ENCODE measurements around the gene CD53. TPM values are rescaled to one million over a fixed set of nuclear protein-coding genes. Genes with fewer than 3 reads are reported as not detected.

CD53 gene
- total and polyA plus RNA-seq, 9 of the 15 experiments (the other 6 are each of a cell fraction or from before 2014, with no cell fraction given): 63.5 to 220 (median 131) TPM

DNA sequence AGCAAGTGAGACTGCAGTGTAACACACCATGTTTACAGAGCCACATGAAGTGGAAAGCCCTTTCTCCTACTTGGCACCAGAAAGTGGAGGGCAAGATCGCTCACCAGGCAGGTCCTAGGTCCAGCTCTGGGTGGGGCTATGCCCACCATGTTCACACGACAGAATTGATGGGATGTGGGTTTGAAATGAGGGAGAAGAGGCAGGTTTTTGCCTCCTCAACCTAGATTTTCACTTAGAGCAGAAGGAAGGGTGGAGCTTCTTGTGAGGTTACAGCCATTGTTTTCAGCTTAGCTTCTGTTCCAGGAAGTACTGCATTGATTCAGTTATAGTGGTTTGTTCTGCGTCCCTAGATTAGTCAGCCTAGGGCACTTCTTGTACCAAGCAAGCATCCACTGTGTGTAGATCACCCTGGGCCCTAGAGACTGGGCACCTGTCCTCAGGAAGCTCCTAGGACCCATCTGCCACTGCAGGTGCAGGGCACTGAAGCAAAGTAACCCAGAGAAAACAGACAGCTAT is 2.3 kb downstream of the CD53 start (continued):
- TF ChIP-seq AFF4 (CRISPR knock-in tag; IDR thresholded peaks at IDR 0.05) (no peak; the same call in 1 of the 2 replicates), NR3C1 (CRISPR knock-in tag; IDR thresholded peaks at IDR 0.05) (no peak), MAFG (tag; conservative IDR thresholded peaks at IDR 0.05) (no peak), EP300 (IDR thresholded peaks at IDR 0.05; ENCODE audit: low read length) (0 out of 2 replicates have a peak, but pooled peaks have one; percentile 22), ZBTB8A (IDR thresholded peaks at IDR 0.05; ENCODE audit: partially characterized antibody) (no peak), POLR2A (conservative IDR thresholded peaks at IDR 0.05) (0 out of 2 replicates have a peak, but pooled peaks have one; percentile 18), TRIM24 (IDR thresholded peaks at IDR 0.05) (no peak), CEBPB (tag; IDR thresholded peaks at IDR 0.05) (no peak), MAZ (CRISPR knock-in tag; conservative IDR thresholded peaks at IDR 0.05 in 1 of 2, IDR thresholded peaks at IDR 0.05 in 1 of 2) (peak in 1 of 2 experiments; percentile 47; a peak in 1 of 4 replicates), SRF (CRISPR knock-in tag; IDR thresholded peaks at IDR 0.05) (no peak; a peak in 1 of 4 replicates), ZBTB49 (CRISPR knock-in tag; IDR thresholded peaks at IDR 0.05; ENCODE audit: borderline replicate concordance) (no peak), FOXK1 (CRISPR knock-in tag; IDR thresholded peaks at IDR 0.05; ENCODE audit: borderline replicate concordance) (peak; percentile 37; the same call in 1 of the 2 replicates), TFAM (CRISPR knock-in tag; conservative IDR thresholded peaks at IDR 0.05) (no peak), SRSF7 (optimal IDR thresholded peaks at IDR 0.05; ENCODE audit: low read depth, low read length) (no peak), MLLT1 (IDR thresholded peaks at IDR 0.05) (no peak), ZKSCAN8 (CRISPR knock-in tag; IDR thresholded peaks at IDR 0.05) (no peak; the same call in 1 of the 2 replicates), KLF16 (IDR thresholded peaks at IDR 0.05) (no peak)
- TF ChIP-seq, protein P1, sequence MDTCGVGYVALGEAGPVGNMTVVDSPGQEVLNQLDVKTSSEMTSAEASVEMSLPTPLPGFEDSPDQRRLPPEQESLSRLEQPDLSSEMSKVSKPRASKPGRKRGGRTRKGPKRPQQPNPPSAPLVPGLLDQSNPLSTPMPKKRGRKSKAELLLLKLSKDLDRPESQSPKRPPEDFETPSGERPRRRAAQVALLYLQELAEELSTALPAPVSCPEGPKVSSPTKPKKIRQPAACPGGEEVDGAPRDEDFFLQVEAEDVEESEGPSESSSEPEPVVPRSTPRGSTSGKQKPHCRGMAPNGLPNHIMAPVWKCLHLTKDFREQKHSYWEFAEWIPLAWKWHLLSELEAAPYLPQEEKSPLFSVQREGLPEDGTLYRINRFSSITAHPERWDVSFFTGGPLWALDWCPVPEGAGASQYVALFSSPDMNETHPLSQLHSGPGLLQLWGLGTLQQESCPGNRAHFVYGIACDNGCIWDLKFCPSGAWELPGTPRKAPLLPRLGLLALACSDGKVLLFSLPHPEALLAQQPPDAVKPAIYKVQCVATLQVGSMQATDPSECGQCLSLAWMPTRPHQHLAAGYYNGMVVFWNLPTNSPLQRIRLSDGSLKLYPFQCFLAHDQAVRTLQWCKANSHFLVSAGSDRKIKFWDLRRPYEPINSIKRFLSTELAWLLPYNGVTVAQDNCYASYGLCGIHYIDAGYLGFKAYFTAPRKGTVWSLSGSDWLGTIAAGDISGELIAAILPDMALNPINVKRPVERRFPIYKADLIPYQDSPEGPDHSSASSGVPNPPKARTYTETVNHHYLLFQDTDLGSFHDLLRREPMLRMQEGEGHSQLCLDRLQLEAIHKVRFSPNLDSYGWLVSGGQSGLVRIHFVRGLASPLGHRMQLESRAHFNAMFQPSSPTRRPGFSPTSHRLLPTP (IDR thresholded peaks at IDR 0.05; ENCODE audit: borderline replicate concordance, extremely low read depth, insufficient read length): no peak

Measured in K562 (cell line).